Endothelial cell of umbilical vein (primary cell): ENCODE results near the gene CTSL.

ENCODE experiments used
- CTCF ChIP-seq, 2 donors: IDR thresholded peaks; 1 replicate in 1 of 2; 2 replicates in 1 of 2; pipeline ENCODE4 v1.5.1; 2011; ENCODE audit warnings: low read length in 2 of 2, mild to moderate bottlenecking in 2 of 2, moderate library complexity in 2 of 2, control low read depth in 1 of 2, inconsistent platforms in 1 of 2, low read depth in 1 of 2; ENCODE audit not compliant: insufficient read depth in 1 of 2; ENCODE audit errors: extremely low read depth in 1 of 2
- EZH2 ChIP-seq: IDR thresholded peaks from 2 replicates; pipeline ENCODE4 v1.6.1; 2012; ENCODE audit warnings: borderline replicate concordance, low read depth, mild to moderate bottlenecking, moderate library complexity, low read length, inconsistent platforms; ENCODE audit not compliant: severe bottlenecking
- FOS ChIP-seq: IDR thresholded peaks from 2 replicates; pipeline ENCODE4 v1.6.1; 2011; ENCODE audit warnings: mild to moderate bottlenecking, low read length, moderate library complexity, borderline replicate concordance; ENCODE audit not compliant: insufficient read depth
- JUN ChIP-seq: IDR thresholded peaks from 2 replicates; pipeline ENCODE4 v1.6.1; 2011; ENCODE audit warnings: borderline replicate concordance, low read depth; ENCODE audit not compliant: insufficient read length, insufficient read depth
- MAX ChIP-seq: IDR thresholded peaks from 2 replicates; pipeline ENCODE4 v1.6.1; 2011; ENCODE audit not compliant: insufficient read depth, insufficient read length
- POLR2A ChIP-seq: IDR thresholded peaks from 2 replicates; pipeline ENCODE4 v1.6.1; 2012; ENCODE audit warnings: low read depth, mild to moderate bottlenecking, control low read depth, low read length

DNA sequence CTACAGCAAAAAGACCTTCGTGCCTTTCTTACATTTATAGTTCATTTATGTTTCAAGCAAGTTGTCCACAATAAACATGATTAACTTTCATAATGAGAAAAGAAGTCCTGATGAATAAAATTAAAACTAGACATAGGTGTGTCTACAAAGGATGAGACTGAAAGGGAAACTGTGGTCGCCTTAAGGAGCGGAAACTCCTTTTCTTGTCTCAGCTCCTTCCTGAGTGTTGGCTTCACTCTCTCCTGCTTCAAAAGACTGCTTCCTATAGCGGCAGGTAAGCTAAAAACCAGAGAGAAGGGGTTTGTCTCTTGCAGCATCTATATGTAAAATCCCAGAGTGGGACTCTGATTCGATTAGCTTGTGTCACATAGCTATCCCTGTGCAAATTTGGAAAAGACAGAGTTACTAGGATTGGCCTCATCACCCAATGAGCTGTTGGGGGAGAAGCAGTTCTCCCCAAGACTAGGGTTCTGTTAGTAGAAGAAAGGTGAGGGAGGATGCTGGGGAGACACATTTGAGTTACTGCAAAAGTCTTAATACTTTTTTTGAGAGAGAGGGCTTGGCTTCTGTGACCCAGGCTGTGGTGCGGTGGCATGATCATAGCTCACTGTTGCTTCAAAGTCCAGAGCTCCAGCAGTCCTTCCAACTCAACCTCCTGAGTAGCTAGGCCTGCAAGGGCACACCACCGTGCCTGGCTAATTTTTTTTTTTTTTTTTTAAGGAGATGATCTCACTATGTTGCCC is 16.8 kb upstream of the CTSL start:
- TF ChIP-seq CTCF (IDR thresholded peaks at IDR 0.05; ENCODE audit: extremely low read depth in 1 of 2, insufficient read depth in 1 of 2, low read depth in 1 of 2, low read length in 2 of 2) (no peak), JUN (no peak), POLR2A (no peak), MAX (no peak), FOS (no peak), EZH2 (no peak)
